Neural crest cell (in vitro differentiated cells): Measurements from ENCODE around the gene DUS4L. TPM values are rescaled to one million over a fixed set of nuclear protein-coding genes. Genes with fewer than 3 reads are reported as not detected.

Experiments
- DNase-seq: peaks from one replicate; pipeline ENCODE4 v3.0.0; 2021; ENCODE audit warnings: low read depth, mixed read lengths, low spot score
- H3K27ac Mint-ChIP-seq: one replicate; pipeline ENCODE4 v1.8.0; 2021; ENCODE audit warnings: mild to moderate bottlenecking, mixed read lengths; ENCODE audit not compliant: unreplicated experiment
- H3K27me3 Mint-ChIP-seq: 2 replicates; pipeline ENCODE4 v1.8.0; 2021; ENCODE audit warnings: low read depth, mild to moderate bottlenecking, mixed read lengths
- H3K36me3 Mint-ChIP-seq: 2 replicates; pipeline ENCODE4 v1.8.0; 2021; ENCODE audit warnings: low read depth, mild to moderate bottlenecking, mixed read lengths
- H3K4me1 Mint-ChIP-seq: 2 replicates; pipeline ENCODE4 v1.8.0; 2021; ENCODE audit warnings: mixed read lengths
- H3K4me3 Mint-ChIP-seq: one replicate; pipeline ENCODE4 v1.8.0; 2021; ENCODE audit warnings: mild to moderate bottlenecking, mixed read lengths
- H3K9me3 Mint-ChIP-seq: 2 replicates; pipeline ENCODE4 v1.8.0; 2021; ENCODE audit warnings: mixed read lengths
- CTCF ChIP-seq: fragments of 200-600 bp; sonication (generic); conservative IDR thresholded peaks from 2 replicates; pipeline ENCODE4 v1.5.0; 2021; ENCODE audit warnings: antibody characterized with exemption, mild to moderate bottlenecking
- total RNA-seq: library from RNA; stranded (reverse); gene quantifications from 2 replicates; pipeline ENCODE4 v1.2.1, GENCODE V29; 2021

Gene DUS4L
- total RNA-seq, 1 donor from 2014 or later: 13.2 TPM

GRCh38 chr7:107609811-107610261, 46.1 kb downstream of the DUS4L start:
- no peak for DNase-seq
- no peaks in the 10 kb centered on the region for H3K4me1 Mint-ChIP-seq
- TF ChIP-seq CTCF: no peak
- H3K4me3 Mint-ChIP-seq: no peak overlapping the region
- peaks cover 3% of the 10 kb centered on the region for H3K36me3 Mint-ChIP-seq
- H3K9me3 Mint-ChIP-seq: no peaks in the 10 kb centered on the region
- no peak overlapping the region for H3K27ac Mint-ChIP-seq
- H3K27me3 Mint-ChIP-seq: no peaks in the 10 kb centered on the region

- H3K36me3 Mint-ChIP-seq: peaks cover 5% of the 10 kb centered on the region
- no peak overlapping the region for H3K27ac Mint-ChIP-seq
- TF ChIP-seq CTCF: no peak
- no peak for DNase-seq
- no peak overlapping the region for H3K4me3 Mint-ChIP-seq
- no peaks in the 10 kb centered on the region for H3K4me1 Mint-ChIP-seq
- no peaks in the 10 kb centered on the region for H3K9me3 Mint-ChIP-seq
- no peaks in the 10 kb centered on the region for H3K27me3 Mint-ChIP-seq
Measured at GRCh38 chr7:107610323-107610722, 46.6 kb downstream of the DUS4L start.

GRCh38 chr7:107613439-107613838, 49.7 kb downstream of the DUS4L start:
- Mint-ChIP-seq H3K27me3 (no peaks in the 10 kb centered on the region), H3K4me3 (no peak overlapping the region), H3K27ac (no peak overlapping the region), H3K4me1 (no peaks in the 10 kb centered on the region), H3K36me3 (peaks cover 7% of the 10 kb centered on the region), H3K9me3 (no peaks in the 10 kb centered on the region)
- TF ChIP-seq CTCF: no peak
- DNase-seq: no peak

- Mint-ChIP-seq H3K9me3 (no peaks in the 10 kb centered on the region), H3K4me1 (no peaks in the 10 kb centered on the region), H3K4me3 (no peak overlapping the region), H3K36me3 (peaks cover 5% of the 10 kb centered on the region), H3K27ac (no peak overlapping the region), H3K27me3 (no peaks in the 10 kb centered on the region)
- TF ChIP-seq CTCF: no peak
- no peak for DNase-seq
Measured at GRCh38 chr7:107613948-107614347, 50.2 kb downstream of the DUS4L start.

GRCh38 chr7:107614425-107614824, 50.7 kb downstream of the DUS4L start:
- Mint-ChIP-seq H3K36me3 (peaks cover 5% of the 10 kb centered on the region), H3K9me3 (no peaks in the 10 kb centered on the region), H3K27ac (no peak overlapping the region), H3K4me1 (no peaks in the 10 kb centered on the region), H3K4me3 (no peak overlapping the region), H3K27me3 (no peaks in the 10 kb centered on the region)
- no peak for TF ChIP-seq CTCF
- DNase-seq: no peak
